HepG2 (cell line): ENCODE results near the gene IL16. TPM values are rescaled to one million over a fixed set of nuclear protein-coding genes. Genes with fewer than 3 reads are reported as not detected.
A peak's percentile ranks its signal among the peaks of the same experiment; 100 is the strongest.

Source experiments
- AFF4 ChIP-seq: sonication (generic); formaldehyde crosslinking; IDR thresholded peaks from 2 replicates; pipeline ENCODE4 v1.4.0; 2020; ENCODE audit warnings: missing genetic modification reagents
- AHR ChIP-seq: IDR thresholded peaks from 2 replicates; pipeline ENCODE4 v1.6.1; 2018; ENCODE audit warnings: missing genetic modification reagents, missing compliant biosample characterization
- HNF1B ChIP-seq: sonication (generic); formaldehyde crosslinking; IDR thresholded peaks from 2 replicates; pipeline ENCODE4 v1.5.1; 2020; ENCODE audit warnings: mild to moderate bottlenecking, moderate library complexity, missing genetic modification reagents
- HNF4G ChIP-seq, 2 experiments: sonication (generic) in 1 of 2; formaldehyde crosslinking in 1 of 2; IDR thresholded peaks; 2 replicates each; pipeline versions ENCODE4 v1.4.0 to v1.6.1; 2011 to 2020; ENCODE audit warnings: borderline replicate concordance in 2 of 2, low read depth in 2 of 2, mild to moderate bottlenecking in 2 of 2, low read length in 1 of 2, missing genetic modification reagents in 1 of 2, moderate library complexity in 1 of 2
- HNRNPLL ChIP-seq: fragments of 200-400 bp; formaldehyde crosslinking; IDR thresholded peaks from 2 replicates; pipeline ENCODE4 v1.6.1; 2017; ENCODE audit warnings: mild to moderate bottlenecking, low read depth, low read length; ENCODE audit not compliant: poor library complexity, severe bottlenecking
- MATR3 ChIP-seq: sonication (generic); formaldehyde crosslinking; IDR thresholded peaks from 2 replicates; pipeline ENCODE4 v1.4.0; 2020; ENCODE audit warnings: missing genetic modification reagents
- NR0B2 ChIP-seq: sonication (generic); formaldehyde crosslinking; IDR thresholded peaks from 2 replicates; pipeline ENCODE4 v1.4.0; 2020; ENCODE audit warnings: mild to moderate bottlenecking, missing genetic modification reagents
- PHF21A ChIP-seq: sonication (generic); formaldehyde crosslinking; IDR thresholded peaks from 2 replicates; pipeline ENCODE4 v1.5.0; 2020; ENCODE audit warnings: mild to moderate bottlenecking, missing genetic modification reagents
- POLR2AphosphoS5 ChIP-seq: IDR thresholded peaks from 2 replicates; pipeline ENCODE4 v1.6.1; 2012; ENCODE audit warnings: low read depth, low read length
- SKIL ChIP-seq: sonication (generic); formaldehyde crosslinking; IDR thresholded peaks from 2 replicates; pipeline ENCODE4 v1.8.0; 2022; ENCODE audit warnings: missing genetic modification reagents, mild to moderate bottlenecking, moderate library complexity, borderline replicate concordance
- SMAD1 ChIP-seq: sonication (generic); formaldehyde crosslinking; IDR thresholded peaks from 2 replicates; pipeline ENCODE4 v1.4.0; 2020; ENCODE audit warnings: missing genetic modification reagents, low read depth, mild to moderate bottlenecking, borderline replicate concordance
- TIGD3 ChIP-seq: sonication (generic); formaldehyde crosslinking; IDR thresholded peaks from 2 replicates; pipeline ENCODE4 v1.5.1; 2020; ENCODE audit warnings: mild to moderate bottlenecking, missing genetic modification reagents, borderline replicate concordance
- ZNF10 ChIP-seq: sonication (generic); formaldehyde crosslinking; IDR thresholded peaks from 2 replicates; pipeline ENCODE4 v1.4.0; 2020; ENCODE audit warnings: mild to moderate bottlenecking, low read depth, missing genetic modification reagents, borderline replicate concordance
- ZNF121 ChIP-seq: sonication (generic); formaldehyde crosslinking; IDR thresholded peaks from 2 replicates; pipeline ENCODE4 v1.5.0; 2020; ENCODE audit warnings: mild to moderate bottlenecking, missing genetic modification reagents
- ZNF446 ChIP-seq: sonication (generic); formaldehyde crosslinking; IDR thresholded peaks from 2 replicates; pipeline ENCODE4 v1.5.0; 2020; ENCODE audit warnings: mild to moderate bottlenecking, missing genetic modification reagents
- polyA plus RNA-seq, 8 experiments: library from polyadenylated mRNA; depleted of rRNA in 3 of 8; stranded (reverse) in 7 of 8; unstranded in 1 of 8; fragments of >200 nt; fragmentation: Illumina TruSeq in 4 of 8; extraction: Trizol in 4 of 8; gene quantifications; 2 replicates each; pipeline versions ENCODE4 v1.2.1 to v1.2.3, GENCODE V29; 2011 to 2016; ENCODE audit warnings: low read depth in 4 of 8, missing spikeins in 1 of 8, mixed read lengths in 1 of 8; ENCODE audit not compliant: insufficient read depth in 1 of 8
- total RNA-seq, 5 experiments: library from RNA; depleted of rRNA; stranded (reverse); fragments of >200 nt; fragmentation: Illumina TruSeq; extraction: Trizol; gene quantifications; 2 replicates each; pipeline ENCODE4 v1.2.3, GENCODE V29; 2016; ENCODE audit warnings: low read depth in 1 of 5

IL16 gene
- total and polyA plus RNA-seq, 2 of the 13 experiments (the other 11 are each of a cell fraction or from before 2014, with no cell fraction given), result 0.03 TPM; not detected in 1

- TF ChIP-seq AFF4 (CRISPR knock-in tag) (no peak), PHF21A (peak; percentile 66), HNF1B (CRISPR knock-in tag) (peak; percentile 61), SKIL (CRISPR knock-in tag) (peak; percentile 33; the same call in 1 of the 2 replicates), ZNF10 (CRISPR knock-in tag) (no peak), ZNF446 (CRISPR knock-in tag) (peak; percentile 32; the same call in 1 of the 2 replicates), TIGD3 (CRISPR knock-in tag) (no peak), SMAD1 (CRISPR knock-in tag) (no peak), MATR3 (CRISPR knock-in tag) (no peak), HNF4G (IDR thresholded peaks at IDR 0.05; ENCODE audit: borderline replicate concordance, low read depth, low read length) (0 out of 2 replicates have a peak, but pooled peaks have one; percentile 19), HNF4G (CRISPR knock-in tag; IDR thresholded peaks at IDR 0.05; ENCODE audit: borderline replicate concordance, low read depth) (no peak), HNRNPLL (peak; percentile 73), POLR2AphosphoS5 (peak; percentile 80), AHR (CRISPR knock-in tag) (no peak), NR0B2 (CRISPR knock-in tag) (0 out of 2 replicates have a peak, but pooled peaks have one; percentile 34), ZNF121 (CRISPR knock-in tag) (no peak)
These were observed 127.5 kb downstream of the IL16 start, which contains the start of gene STARD5 (continued) for GRCh38 chr15:81323944-81324881.
